DMS153 treated with DMSO at 0.1 percent for 48 hours (cell line): ENCODE data around the gene LMAN1L.

Experiments
- DNase-seq: peaks from one replicate; lab custom pipeline; 2025; ENCODE audit not compliant: unreplicated experiment; lab: John Stamatoyannopoulos, UW

The LMAN1L gene

DNA sequence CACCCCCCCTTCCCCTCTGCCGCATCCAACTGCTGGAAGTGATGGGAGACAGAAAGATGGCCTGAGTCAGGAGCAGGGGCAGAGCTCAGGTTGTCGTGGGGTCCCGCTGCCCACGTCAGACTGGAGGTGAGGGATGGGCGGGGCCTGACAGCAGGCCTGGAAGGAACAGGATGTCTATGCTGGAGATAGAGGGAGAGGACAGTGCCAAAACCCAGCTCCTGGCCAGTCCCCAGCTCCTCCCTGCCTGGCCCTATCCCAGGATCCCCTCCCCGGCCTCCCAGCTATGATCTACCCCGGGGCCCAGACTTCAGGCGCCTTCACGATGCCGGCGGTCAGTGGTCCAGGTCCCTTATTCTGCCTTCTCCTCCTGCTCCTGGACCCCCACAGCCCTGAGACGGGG, at the start of gene LMAN1L:
Gene LMAN1L, plus strand, starts transcription at position 303 of the 400 bp plus-strand sequence. Its CDS starts 20 bp downstream, at position 323.
- DNase-seq: no peak

DNA sequence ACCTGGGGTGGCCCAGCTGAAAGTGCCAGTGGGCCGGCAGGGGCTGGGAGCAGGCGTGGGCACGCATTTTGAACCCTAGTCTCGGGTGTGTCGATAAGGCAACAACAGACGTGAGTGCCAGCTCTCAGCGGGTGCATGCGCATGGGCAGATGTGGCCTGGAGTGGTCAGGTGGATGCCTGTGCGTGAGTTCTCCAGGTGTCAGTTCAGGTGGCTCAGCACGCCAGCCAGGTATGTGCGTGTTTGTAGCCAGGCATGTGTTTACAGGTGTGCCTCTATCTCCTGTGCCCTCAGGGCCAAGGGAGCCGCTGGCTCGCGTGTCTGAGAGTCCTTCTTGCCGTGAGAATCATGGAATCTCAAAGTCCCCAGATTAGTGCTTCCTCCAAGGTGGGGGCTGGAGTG, 49.2 kb upstream of the LMAN1L start:
- DNase-seq: no peak

DNA sequence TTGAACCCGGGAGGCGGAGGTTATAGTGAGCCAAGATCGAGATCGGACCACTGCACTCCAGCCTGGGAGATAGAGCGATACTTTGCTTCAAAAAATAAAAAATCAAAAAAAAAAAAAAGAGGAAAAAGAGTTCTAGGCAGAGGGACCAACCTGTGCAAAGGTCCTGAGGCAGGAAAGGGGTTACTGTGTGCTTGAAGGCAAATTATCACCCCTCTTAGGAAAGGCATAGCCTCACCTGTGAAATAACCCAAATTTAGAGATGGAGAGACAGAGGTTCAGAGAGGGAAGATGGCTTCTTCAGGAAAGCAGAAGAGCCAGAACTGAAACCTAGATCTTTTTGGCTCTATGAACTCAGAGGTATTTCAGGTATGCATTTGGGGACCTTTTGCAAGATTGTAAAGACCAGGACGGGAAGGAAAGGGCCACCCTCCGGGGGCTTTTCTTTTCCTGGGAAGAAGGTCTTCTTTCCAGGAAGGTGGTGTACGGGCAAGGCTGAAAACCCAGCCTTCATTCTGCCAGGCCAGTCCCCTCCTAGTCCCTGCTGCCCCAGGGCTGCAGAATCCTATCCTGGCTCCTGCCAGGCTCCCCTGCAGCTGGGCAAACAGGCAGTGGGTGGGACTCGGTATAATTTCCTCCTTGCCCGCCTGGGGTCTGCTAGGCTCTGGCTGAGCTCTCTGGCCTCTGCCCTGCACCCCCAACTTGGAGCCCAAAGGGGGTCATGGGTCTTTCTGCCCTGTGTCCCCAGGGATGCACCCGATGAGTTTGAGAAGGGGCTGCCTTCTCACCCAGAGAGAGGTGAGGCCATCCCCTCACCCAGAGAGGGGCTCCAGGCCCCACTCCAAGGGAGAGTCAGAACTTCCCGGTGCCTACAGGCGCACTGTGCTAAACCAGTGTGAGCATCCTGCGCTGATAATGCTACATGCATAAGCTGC, 45.2 kb upstream of the LMAN1L start:
- DNase-seq: no peak

GRCh38 chr15:74768099-74768770, 44.4 kb upstream of the LMAN1L start:
- no peak for DNase-seq

- DNase-seq: peak; percentile 3
Measured at GRCh38 chr15:74768771-74769342, 43.8 kb upstream of the LMAN1L start.

- no peak for DNase-seq
Measured at GRCh38 chr15:74769463-74770025, 43.1 kb upstream of the LMAN1L start.

DNA sequence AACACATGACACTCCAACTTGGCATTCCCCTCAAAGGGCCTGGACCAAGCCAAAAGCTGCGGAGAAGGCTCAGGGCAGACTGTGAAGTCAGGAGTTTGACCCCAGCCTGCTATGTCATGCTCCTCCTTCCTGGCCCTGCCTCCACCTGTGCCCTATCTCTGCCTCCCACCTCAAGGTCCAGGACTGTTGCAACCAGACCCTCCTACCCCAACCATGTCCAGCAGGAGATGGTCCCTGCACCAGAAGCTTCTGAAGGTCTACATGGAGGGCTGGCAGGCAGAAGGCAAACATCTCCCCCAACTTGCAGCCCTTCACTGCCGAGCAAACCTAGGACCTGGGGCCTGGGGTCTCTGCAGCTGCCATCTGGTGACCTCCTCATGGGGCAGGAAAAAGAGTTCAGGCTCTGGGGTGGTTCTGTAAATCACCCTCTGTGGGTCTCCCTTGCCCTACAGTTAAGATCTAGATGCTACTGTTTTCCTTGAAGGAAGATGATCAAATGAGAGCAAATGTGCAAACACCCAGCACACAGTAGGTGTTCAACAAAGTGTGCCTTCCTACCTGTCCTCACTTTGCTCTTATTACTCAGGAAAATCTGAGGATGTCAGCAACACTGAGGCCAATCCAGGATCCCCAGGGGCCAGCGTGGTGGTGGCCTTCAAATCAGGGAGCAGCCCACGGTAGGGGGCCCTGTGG, 42.3 kb upstream of the LMAN1L start:
- DNase-seq: no peak

GRCh38 chr15:74773329-74773728, 39.3 kb upstream of the LMAN1L start:
- no peak for DNase-seq

- DNase-seq: no peak
Measured at GRCh38 chr15:74773731-74774252, 38.8 kb upstream of the LMAN1L start.

DNA sequence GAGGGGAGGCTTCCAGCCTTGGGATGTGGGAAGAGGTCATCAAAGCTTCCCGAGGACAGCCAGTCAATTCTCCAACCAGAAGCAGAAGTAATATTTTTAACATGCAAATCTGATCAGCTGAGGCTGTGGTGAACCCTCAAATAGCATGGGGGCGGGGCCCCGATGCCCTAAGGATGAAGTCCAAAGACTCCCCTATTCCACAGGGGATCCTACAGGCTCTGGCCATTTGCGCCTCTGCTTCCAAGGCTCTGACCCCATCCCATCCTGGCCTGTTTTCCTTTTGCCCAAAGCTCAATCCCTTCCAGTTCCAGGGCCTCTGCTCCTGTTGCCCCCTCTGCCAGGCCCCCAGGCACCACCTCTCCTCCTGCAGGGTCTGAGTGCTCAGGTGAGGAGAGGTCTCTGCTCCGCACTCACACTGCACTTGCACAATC, 37.5 kb upstream of the LMAN1L start:
- DNase-seq: no peak

DNA sequence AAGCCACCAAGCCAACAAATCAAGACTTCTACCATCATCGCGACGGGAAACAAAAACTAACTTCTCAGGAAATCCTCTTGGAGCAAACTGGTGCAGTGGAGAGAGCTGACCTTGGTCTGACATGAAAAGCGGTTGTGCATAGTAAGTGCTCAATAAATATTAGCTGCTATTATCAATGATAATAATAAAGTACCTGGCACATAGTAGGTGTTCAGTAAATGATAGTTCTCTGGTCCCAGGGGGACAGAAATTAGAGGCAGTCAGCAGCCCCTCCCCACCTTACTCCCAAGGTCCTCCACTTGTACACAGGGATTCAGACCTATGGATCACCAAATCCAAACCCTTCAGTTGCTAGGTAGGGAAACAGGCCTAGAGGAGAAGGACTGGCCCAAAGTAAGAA, 36.7 kb upstream of the LMAN1L start:
- no peak for DNase-seq

- DNase-seq: no peak
Measured at GRCh38 chr15:74776821-74777768, 35.5 kb upstream of the LMAN1L start.

DNA sequence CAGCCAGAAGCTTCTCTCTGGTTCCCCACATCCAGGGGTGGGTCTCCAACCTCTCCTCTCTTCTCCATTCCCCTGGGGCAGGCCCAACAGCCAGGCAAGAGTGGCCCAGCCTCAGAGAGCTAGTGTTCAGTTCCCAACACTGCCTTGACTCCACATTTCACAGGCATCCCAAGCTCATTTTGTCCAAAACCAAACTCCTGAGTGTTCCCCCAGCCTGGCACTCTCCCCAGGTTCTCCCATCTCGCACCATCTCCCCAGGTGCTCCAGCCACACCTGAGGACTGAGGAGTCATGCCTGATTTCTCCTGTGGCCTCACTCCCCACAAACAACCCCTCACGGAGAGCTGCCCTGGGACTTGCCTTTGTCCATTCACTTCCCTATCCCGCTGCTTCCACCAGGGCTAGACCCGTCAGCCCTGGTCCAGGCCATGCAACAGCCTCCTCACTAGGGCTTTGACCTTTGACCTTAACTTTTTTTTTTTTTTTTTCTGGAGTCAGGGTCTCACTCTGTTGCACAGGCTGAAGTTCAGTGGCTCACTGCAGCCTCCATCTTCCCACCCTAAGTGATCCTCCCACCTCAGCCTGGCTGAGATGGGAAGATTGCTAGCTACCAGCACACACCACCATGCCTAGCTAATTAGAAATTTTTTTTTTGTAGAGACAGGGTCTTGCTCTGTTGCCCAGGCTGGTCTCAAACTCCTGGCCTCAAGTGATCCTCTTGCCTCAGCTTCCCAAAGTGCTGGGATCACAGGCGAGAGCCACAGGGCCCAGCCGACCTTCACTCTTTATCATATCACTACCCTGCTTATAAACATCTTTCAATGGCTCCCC, 34.7 kb upstream of the LMAN1L start:
- DNase-seq: no peak

GRCh38 chr15:74778599-74778970, 34.0 kb upstream of the LMAN1L start:
- DNase-seq: no peak

GRCh38 chr15:74779162-74779648, 33.4 kb upstream of the LMAN1L start:
- no peak for DNase-seq

DNA sequence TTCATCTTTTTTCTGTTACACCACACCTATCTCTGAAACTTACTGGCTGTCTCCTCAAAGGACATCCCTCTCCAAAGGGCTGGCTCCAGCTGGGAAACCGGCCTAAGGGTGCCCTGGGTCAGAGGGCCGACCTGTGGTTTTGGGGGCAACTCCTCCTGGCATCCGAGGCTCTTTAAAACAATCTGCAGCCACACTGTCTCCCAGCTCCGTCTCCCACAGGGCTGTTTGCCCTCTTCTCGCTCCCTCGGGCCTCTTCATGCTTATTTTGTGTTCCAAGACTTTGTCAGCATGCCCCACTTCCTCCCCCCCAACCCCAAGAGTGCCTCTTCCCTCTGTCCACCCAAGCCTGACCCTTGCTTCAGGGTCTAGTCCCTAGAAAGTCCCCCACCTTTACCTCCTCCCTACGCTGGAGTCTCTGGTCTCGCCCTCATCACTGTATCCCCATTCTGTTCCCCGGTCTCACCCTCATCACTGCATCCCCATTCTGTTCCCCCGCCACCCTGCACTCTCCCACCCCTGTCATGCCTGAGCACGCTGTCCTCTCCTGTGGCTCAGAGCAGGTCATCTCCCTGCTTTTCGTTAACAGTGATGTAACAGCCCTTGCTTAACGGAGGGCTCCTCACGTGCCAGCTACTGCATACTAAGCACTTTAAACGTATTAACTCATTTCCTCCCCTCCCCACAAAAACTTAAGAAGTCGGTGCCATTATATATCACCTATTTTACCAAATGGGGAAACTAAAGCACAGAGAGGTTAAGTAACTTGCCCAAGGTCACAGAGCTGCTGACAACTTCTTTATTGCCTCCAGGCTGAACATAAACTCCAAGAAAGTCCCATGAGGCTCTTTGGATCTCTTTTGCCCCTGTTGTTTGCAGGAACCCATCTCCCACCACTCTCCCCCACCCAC, 31.9 kb upstream of the LMAN1L start:
- no peak for DNase-seq

GRCh38 chr15:74781431-74782258, 31.0 kb upstream of the LMAN1L start, which contains the start of gene CSK:
Gene CSK (plus strand): TSS chr15:74782080. CDS start chr15:74798298, 16,218 bp downstream.
- no peak for DNase-seq
